T-helper 1 cell treated with Interleukin-12 subunit alpha and Interleukin-12 subunit beta and Interleukin-4 antibody, amounts not matched to agents 30 μg/mL and 1 μg/mL, for 36 hours (primary cell): ENCODE measurements around the gene PGA4.

Experiments
- H3K27ac Mint-ChIP-seq: one replicate; pipeline ENCODE4 v1.8.0; 2021; ENCODE audit warnings: mild to moderate bottlenecking, mixed read lengths
- H3K27me3 Mint-ChIP-seq: one replicate; pipeline ENCODE4 v1.8.0; 2021; ENCODE audit warnings: low read depth, mixed read lengths
- H3K36me3 Mint-ChIP-seq: one replicate; pipeline ENCODE4 v1.8.0; 2021; ENCODE audit warnings: low read depth, mixed read lengths
- H3K4me1 Mint-ChIP-seq: one replicate; pipeline ENCODE4 v1.8.0; 2021; ENCODE audit warnings: low read depth, mixed read lengths
- H3K4me3 Mint-ChIP-seq: one replicate; pipeline ENCODE4 v1.8.0; 2021; ENCODE audit warnings: mild to moderate bottlenecking, moderate library complexity, mixed read lengths
- H3K9me3 Mint-ChIP-seq: one replicate; pipeline ENCODE4 v1.8.0; 2021; ENCODE audit warnings: mixed read lengths

PGA4 gene

GRCh38 chr11:61274084-61274483, 51.9 kb downstream of the PGA4 start:
- Mint-ChIP-seq H3K27ac (no peak overlapping the region), H3K4me3 (no peak overlapping the region), H3K9me3 (no peaks in the 10 kb centered on the region), H3K4me1 (peaks cover 6% of the 10 kb centered on the region), H3K36me3 (no peaks in the 10 kb centered on the region), H3K27me3 (no peaks in the 10 kb centered on the region)

GRCh38 chr11:61275191-61275590, 53.0 kb downstream of the PGA4 start:
- no peak overlapping the region for H3K27ac Mint-ChIP-seq
- H3K27me3 Mint-ChIP-seq: no peaks in the 10 kb centered on the region
- H3K36me3 Mint-ChIP-seq: no peaks in the 10 kb centered on the region
- H3K4me1 Mint-ChIP-seq: peaks cover 4% of the 10 kb centered on the region
- no peak overlapping the region for H3K4me3 Mint-ChIP-seq
- no peaks in the 10 kb centered on the region for H3K9me3 Mint-ChIP-seq

GRCh38 chr11:61277186-61278000, 55.2 kb downstream of the PGA4 start:
- Mint-ChIP-seq H3K27me3 (no peaks in the 10 kb centered on the region), H3K4me3 (no peak overlapping the region), H3K4me1 (peaks cover 3% of the 10 kb centered on the region), H3K9me3 (no peaks in the 10 kb centered on the region), H3K36me3 (no peaks in the 10 kb centered on the region), H3K27ac (no peak overlapping the region)

GRCh38 chr11:61278001-61278470, 55.9 kb downstream of the PGA4 start:
- Mint-ChIP-seq H3K4me3 (no peak overlapping the region), H3K27ac (no peak overlapping the region), H3K27me3 (no peaks in the 10 kb centered on the region), H3K9me3 (no peaks in the 10 kb centered on the region), H3K36me3 (no peaks in the 10 kb centered on the region), H3K4me1 (peaks cover 3% of the 10 kb centered on the region)

GRCh38 chr11:61279934-61280659, 58.0 kb downstream of the PGA4 start:
- Mint-ChIP-seq H3K4me3 (no peak overlapping the region), H3K4me1 (peaks cover 3% of the 10 kb centered on the region), H3K27me3 (no peaks in the 10 kb centered on the region), H3K27ac (no peak overlapping the region), H3K9me3 (no peaks in the 10 kb centered on the region), H3K36me3 (no peaks in the 10 kb centered on the region)

- no peaks in the 10 kb centered on the region for H3K36me3 Mint-ChIP-seq
- H3K27ac Mint-ChIP-seq: no peak overlapping the region
- H3K4me1 Mint-ChIP-seq: peaks cover 3% of the 10 kb centered on the region
Measured at GRCh38 chr11:61280883-61281580, 58.9 kb downstream of the PGA4 start.

More at GRCh38 chr11:61280883-61281580, 58.9 kb downstream of the PGA4 start:
- Mint-ChIP-seq H3K27me3 (no peaks in the 10 kb centered on the region), H3K4me3 (no peak overlapping the region), H3K9me3 (no peaks in the 10 kb centered on the region)
